T-helper 1 cell treated with Interleukin-12 subunit alpha and Interleukin-12 subunit beta and Interleukin-4 antibody, amounts not matched to agents 30 ng/mL and 1 ng/mL, for 36 hours (primary cell): ENCODE measurements around the gene ODAD4. TPM values are rescaled to one million over a fixed set of nuclear protein-coding genes. Genes with fewer than 3 reads are reported as not detected.

ENCODE experiments used
- intact Hi-C: fragments of 100-400 bp; cut with micrococcal nuclease; formaldehyde crosslinking; loops from one replicate; pipeline ENCODE4 v1.15.1; 2024
- total RNA-seq: library from RNA; stranded (reverse); gene quantifications from 2 replicates; pipeline ENCODE4 v1.2.3, GENCODE V29; 2022

ODAD4 gene
- total RNA-seq, 1 donor from 2014 or later, result 0.47 TPM

- intact Hi-C loops, result no loop called here
Measured at GRCh38 chr17:41913798-41914197, 16.6 kb upstream of the ODAD4 start.

GRCh38 chr17:41914358-41914766 is 16.1 kb upstream of the ODAD4 start:
- intact Hi-C loops, result no loop called here

GRCh38 chr17:41915020-41915419 is 15.4 kb upstream of the ODAD4 start:
- intact Hi-C loops, result loop anchor here (5.0 kb wide), 2 partner anchors 228 to 277 kb away; partner anchors contain the start of genes EIF1 and GHDC

DNA sequence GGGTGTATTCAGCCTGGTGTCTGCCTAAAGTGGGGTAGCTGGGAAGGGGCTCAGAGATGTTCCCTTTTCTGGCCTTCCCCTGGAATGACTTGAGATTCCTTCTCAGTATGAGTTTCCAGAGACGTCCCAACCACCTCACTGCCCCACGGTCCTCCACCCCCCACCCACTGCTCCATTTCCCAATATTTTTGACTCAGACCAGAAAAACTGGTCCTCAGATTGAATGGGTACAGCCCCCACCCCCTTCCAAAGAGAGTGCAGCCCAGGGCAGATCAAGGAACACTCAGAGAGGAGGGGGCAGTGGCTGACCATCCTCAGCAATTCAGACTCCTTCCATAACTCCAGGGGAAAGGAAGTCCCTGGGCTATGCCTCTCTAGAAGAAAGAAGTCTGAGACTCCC is 14.9 kb upstream of the ODAD4 start:
- intact Hi-C loops, result loop anchor here (5.0 kb wide), 2 partner anchors 228 to 277 kb away; partner anchors contain the start of genes EIF1 and GHDC

DNA sequence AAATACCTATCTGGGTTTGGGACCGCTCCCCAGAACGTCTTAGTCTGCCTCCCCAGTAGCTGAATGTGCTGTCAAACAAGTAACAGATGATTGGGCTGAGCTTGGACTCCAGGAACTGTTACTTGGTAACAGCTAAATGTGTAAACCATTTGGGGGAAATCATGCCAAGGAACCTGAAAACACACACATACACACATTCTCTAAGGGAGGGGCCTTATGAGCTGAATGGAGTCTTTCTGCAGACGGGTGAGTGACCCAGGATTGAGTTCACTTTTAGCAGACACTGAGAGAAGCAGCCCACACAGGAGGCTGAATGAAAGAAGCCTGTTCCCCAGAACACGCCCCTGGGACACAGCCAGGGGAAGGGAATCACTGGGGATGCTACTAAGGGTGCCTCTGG is 13.2 kb upstream of the ODAD4 start:
- intact Hi-C loops, result loop anchor here (5.0 kb wide), 2 partner anchors 230 to 275 kb away; partner anchors contain the start of genes EIF1 and GHDC

- intact Hi-C loops, result loop anchor here (5.0 kb wide), 2 partner anchors 230 to 275 kb away; partner anchors contain the start of genes EIF1 and GHDC
Measured at GRCh38 chr17:41917679-41918313, 12.6 kb upstream of the ODAD4 start.

DNA sequence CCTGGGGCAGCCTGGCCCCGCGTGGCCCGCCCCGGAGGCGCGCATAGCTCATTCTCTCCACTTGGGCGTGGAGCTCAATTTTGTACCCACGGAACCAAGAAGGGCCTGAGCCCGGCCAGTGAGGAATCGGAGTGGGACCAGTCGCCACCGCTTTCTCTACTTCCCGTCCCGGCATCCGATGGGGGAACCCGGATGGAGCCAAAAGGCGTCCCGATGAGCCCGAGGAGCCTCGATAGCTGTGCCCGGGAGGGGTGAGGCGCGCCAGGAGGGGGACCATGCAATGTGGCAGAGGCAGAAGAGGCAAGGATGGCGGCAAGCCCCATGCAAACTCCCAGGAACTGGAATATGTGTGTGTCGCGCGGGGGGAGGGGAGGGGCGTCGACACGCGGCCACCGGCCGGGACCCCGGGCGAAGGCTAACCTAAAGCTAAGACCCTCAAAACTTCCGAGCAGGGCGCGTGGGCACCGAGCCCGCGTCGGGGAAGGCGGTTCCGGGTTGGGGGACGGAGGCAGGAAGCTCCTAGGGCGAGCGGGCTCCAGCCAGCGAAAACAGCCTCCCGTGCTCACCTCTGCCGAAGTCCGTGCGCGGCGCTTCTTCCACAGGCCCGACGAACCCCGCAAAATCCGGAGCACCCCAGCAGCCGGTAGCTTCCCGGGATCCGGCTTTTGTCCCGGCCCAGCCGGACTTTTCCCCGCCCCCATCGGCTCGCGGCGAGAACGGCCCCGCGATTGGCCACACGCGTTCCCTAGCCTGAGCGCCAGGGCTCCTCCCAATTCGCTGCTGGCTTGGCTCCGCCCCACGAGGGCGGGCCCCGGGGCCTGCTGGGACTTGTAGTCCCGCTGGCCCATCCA is 11.9 kb upstream of the ODAD4 start, which contains the start of gene ACLY:
ACLY (minus strand) TSS at position 638 of the 851 bp plus-strand sequence. CDS start 5,078 bp downstream, outside the sequence.
- intact Hi-C loops, result loop anchor here (1.0 to 5.0 kb wide), 8 partner anchors 12 to 274 kb away; partner anchors contain the start of genes CNP, DHX58, DNAJC7 and EIF1

DNA sequence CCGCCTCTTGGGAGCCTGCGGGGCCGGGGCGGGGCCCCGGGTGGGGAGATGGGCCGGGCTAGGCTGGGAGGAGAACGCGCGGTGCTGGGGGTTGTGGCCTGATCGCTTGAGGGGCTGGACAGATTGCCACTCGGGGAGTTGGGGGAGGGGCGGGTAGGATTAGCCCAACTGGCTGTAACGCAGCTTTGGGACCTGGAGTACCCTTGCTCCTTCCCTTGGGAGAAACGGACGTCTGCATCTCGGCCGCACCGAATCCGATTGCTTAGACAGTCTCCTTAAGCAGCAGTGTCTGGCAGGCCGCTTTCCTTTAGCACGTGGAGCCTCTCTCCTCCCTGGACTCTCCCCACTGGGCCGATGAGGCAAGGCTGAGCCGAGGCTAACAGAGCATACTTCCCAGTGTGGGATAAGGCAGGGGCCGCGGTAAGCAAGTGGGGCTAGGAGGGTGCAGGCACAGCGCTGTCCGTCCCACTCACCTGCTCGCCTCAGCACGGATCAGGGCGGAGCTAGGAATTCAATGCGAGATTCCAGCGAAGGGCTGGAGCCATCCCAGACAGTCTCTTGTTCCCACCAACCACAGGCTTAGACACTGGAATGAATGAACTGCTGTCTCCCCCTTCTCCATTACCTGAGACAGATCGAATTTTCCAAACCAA is 11.1 kb upstream of the ODAD4 start:
- intact Hi-C loops, result loop anchor here (1.0 to 5.0 kb wide), 8 partner anchors 11 to 273 kb away; partner anchors contain the start of genes CNP, DHX58, DNAJC7 and EIF1

DNA sequence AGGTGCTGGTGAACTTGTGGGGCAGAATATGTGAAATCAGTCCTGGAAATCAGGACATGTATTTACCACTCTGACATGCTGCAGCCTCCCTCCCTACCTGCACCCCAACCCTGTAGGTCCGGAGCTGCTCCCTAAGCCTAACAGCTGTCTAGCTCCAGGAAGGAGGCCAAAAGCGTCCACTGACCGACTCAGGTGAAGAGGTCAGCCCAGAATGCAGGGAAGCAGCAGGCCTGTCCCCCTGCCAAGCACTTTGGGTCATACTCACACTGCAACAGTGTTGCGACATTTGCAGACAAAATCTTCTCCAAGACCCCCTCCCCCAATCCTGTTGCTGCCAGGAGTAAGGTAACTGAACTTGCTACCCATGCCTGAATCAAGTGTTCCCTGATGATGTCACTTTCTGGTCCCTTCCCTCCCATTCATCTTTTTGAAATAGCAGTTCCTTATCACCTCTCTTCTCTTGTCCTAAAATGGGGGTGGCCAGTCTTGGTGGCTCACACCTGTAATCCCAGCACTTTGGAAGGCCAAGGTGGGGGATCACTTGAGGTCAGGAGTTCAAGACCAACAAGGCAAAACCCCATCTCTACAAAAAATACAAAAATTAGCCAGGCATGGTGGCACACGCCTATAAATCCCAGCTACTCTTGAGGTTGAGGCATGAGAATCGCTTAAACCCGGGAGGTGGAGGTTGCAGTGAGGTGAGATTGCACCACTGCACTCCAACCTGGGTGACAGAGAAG is 10.4 kb upstream of the ODAD4 start:
- intact Hi-C loops, result loop anchor here (1.0 to 5.0 kb wide), 8 partner anchors 10 to 272 kb away; partner anchors contain the start of genes CNP, DHX58, DNAJC7 and EIF1

- intact Hi-C loops, result no loop called here
Measured at GRCh38 chr17:41920580-41920955, 9.8 kb upstream of the ODAD4 start.

GRCh38 chr17:41925991-41926590 is 4.3 kb upstream of the ODAD4 start:
- intact Hi-C loops, result no loop called here

- intact Hi-C loops, result no loop called here
Measured at GRCh38 chr17:41928693-41929251, 1.6 kb upstream of the ODAD4 start.

DNA sequence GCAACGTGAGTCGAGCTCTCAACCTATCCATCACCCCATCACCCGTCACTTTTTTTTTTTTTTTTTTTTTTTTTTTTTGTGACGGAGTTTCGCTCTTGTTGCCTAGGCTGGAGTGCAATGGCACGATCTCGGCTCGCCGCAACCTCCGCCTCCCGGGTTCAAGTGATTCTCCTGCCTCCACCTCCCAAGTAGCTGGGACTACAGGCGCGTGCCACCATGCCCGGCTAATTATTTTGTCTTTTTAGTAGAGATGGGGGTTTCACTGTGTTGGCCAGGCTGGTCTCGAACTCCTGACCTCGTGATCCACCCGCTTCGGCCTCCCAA is 378 bp downstream of the ODAD4 start:
- intact Hi-C loops, result loop anchor here (1.0 to 5.0 kb wide), 7 partner anchors 11 to 1413 kb away; partner anchors contain the start of genes CNP, DHX58, DNAJC7 and KLHL11

- intact Hi-C loops, result loop anchor here (2.0 to 5.0 kb wide), 2 partner anchors 85 to 1414 kb away; partner anchors contain the start of gene DNAJC7
Measured at GRCh38 chr17:41931715-41932114, 1.3 kb downstream of the ODAD4 start.

- intact Hi-C loops, result loop anchor here (5.0 kb wide), 1 partner anchor 1416 kb away; no protein-coding TSS in a partner anchor
Measured at GRCh38 chr17:41932816-41933389, 2.5 kb downstream of the ODAD4 start.

GRCh38 chr17:41935641-41936040 is 5.2 kb downstream of the ODAD4 start:
- intact Hi-C loops, result no loop called here

GRCh38 chr17:41937970-41938954 is 7.8 kb downstream of the ODAD4 start:
- intact Hi-C loops, result no loop called here

DNA sequence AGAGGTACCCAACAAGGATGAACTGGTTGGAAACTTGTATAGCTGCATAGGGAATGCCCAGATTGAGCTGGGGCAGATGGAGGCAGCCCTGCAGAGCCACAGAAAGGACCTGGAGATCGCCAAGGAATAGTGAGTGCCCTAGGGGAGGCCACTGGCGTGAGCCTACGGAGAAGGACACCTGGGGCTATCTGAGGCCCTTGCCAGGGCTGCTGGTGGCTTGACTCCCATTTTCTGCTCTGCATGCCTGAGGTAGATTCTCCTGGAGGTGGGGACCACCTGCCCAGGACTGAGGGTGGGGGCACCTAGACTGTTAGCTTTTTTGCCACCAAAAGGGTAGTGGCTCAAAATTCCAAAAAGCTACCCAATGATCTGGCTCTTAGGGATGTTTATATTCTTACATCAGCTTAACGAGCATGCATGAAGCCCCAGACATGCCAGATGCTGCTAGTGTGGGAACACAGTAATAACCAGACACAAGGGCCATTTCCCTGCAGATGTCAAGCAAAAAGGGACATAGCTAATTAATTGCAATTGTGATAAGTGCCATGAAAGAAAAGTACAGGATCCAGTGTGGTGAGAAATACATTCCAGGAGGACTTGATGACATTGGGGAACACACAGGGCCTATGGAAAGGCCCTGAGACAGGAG is 8.8 kb downstream of the ODAD4 start:
- intact Hi-C loops, result no loop called here
